ENCODE measurements around the gene TOMM6. TPM values are rescaled to one million over a fixed set of nuclear protein-coding genes. Genes with fewer than 3 reads are reported as not detected.

The TOMM6 gene
- polyA plus RNA-seq = 100 to 1,000 TPM; 160 to 342 (median 246) TPM

- WGBS, 3 donors = 0 to 1% (median 1%) methylated on average over 52 to 55 of the region's 55 CpGs
- H3K27ac ChIP-seq (ENCODE audit: low read depth, low read length) = peak within 1 kb of the TSS; percentile 48
Observed at GRCh38 chr6:41787219-41787917, at the start of gene TOMM6. TSS of gene TOMM6 (plus strand) at chr6:41787694. CDS start at chr6:41787698, 4 bp downstream.

GRCh38 chr6:41739041-41739440 is 48.5 kb upstream of the TOMM6 start:
- H3K27ac ChIP-seq (ENCODE audit: low read depth, low read length) = no peak overlapping the region
- WGBS, 3 donors = 79 to 85% (median 83%) methylated on average over 4 of the region's 4 CpGs

GRCh38 chr6:41740366-41741162 is 46.9 kb upstream of the TOMM6 start:
- no peak overlapping the region for H3K27ac ChIP-seq (ENCODE audit: low read depth, low read length)
- 80 to 87% (median 83%) methylated on average over 13 of the region's 13 CpGs for WGBS, 3 donors

- H3K27ac ChIP-seq (ENCODE audit: low read depth, low read length) = no peak overlapping the region
- 78 to 86% (median 79%) methylated on average over 18 to 20 of the region's 20 CpGs for WGBS, 3 donors
Observed at GRCh38 chr6:41741625-41742490, 45.6 kb upstream of the TOMM6 start.

- 85 to 92% (median 85%) methylated on average over 5 to 6 of the region's 6 CpGs for WGBS, 3 donors
- H3K27ac ChIP-seq (ENCODE audit: low read depth, low read length) = no peak overlapping the region
Observed at GRCh38 chr6:41743406-41744235, 43.9 kb upstream of the TOMM6 start.

GRCh38 chr6:41744236-41744787 is 43.2 kb upstream of the TOMM6 start:
- 86 to 92% (median 88%) methylated on average over 7 of the region's 7 CpGs for WGBS, 3 donors
- H3K27ac ChIP-seq (ENCODE audit: low read depth, low read length) = no peak overlapping the region

GRCh38 chr6:41746107-41746506 is 41.4 kb upstream of the TOMM6 start:
- H3K27ac ChIP-seq (ENCODE audit: low read depth, low read length) = no peak overlapping the region
- WGBS, 3 donors = 86 to 98% (median 93%) methylated on average over 10 of the region's 10 CpGs

GRCh38 chr6:41747256-41748101 is 40.0 kb upstream of the TOMM6 start, which contains the start of gene PGC:
TSS of gene PGC (minus strand) at chr6:41747397. CDS start at chr6:41747334, 63 bp downstream.
- H3K27ac ChIP-seq (ENCODE audit: low read depth, low read length) = no peak within 1 kb of the TSS

GRCh38 chr6:41748102-41748477 is 39.4 kb upstream of the TOMM6 start:
- no peak overlapping the region for H3K27ac ChIP-seq (ENCODE audit: low read depth, low read length)
- WGBS, 3 donors = 90 to 97% (median 94%) methylated on average over 6 of the region's 6 CpGs

More at GRCh38 chr6:41747256-41748101, 40.0 kb upstream of the TOMM6 start, which contains the start of gene PGC:
- 58 to 91% (median 87%) methylated on average over 15 of the region's 15 CpGs for WGBS, 3 donors

- WGBS, 3 donors = 34 to 77% (median 71%) methylated on average over 3 of the region's 3 CpGs
- no peak overlapping the region for H3K27ac ChIP-seq (ENCODE audit: low read depth, low read length)
Observed at GRCh38 chr6:41748542-41748941, 39.0 kb upstream of the TOMM6 start.

GRCh38 chr6:41750374-41750773 is 37.1 kb upstream of the TOMM6 start:
- no peak overlapping the region for H3K27ac ChIP-seq (ENCODE audit: low read depth, low read length)
- 95 to 96% (median 96%) methylated on average over 3 of the region's 3 CpGs for WGBS, 3 donors

- 59 to 80% (median 75%) methylated on average over 4 of the region's 4 CpGs for WGBS, 3 donors
- no peak overlapping the region for H3K27ac ChIP-seq (ENCODE audit: low read depth, low read length)
Observed at GRCh38 chr6:41755895-41756294, 31.6 kb upstream of the TOMM6 start.

GRCh38 chr6:41756354-41756753 is 31.1 kb upstream of the TOMM6 start:
- H3K27ac ChIP-seq (ENCODE audit: low read depth, low read length) = no peak overlapping the region
- 45 to 76% (median 49%) methylated on average over 13 of the region's 13 CpGs for WGBS, 3 donors

GRCh38 chr6:41757271-41757670 is 30.2 kb upstream of the TOMM6 start:
- 87 to 92% (median 90%) methylated on average over 6 of the region's 6 CpGs for WGBS, 3 donors
- H3K27ac ChIP-seq (ENCODE audit: low read depth, low read length) = no peak overlapping the region

GRCh38 chr6:41757931-41758640 is 29.4 kb upstream of the TOMM6 start:
- 73 to 81% (median 78%) methylated on average over 8 of the region's 8 CpGs for WGBS, 3 donors
- H3K27ac ChIP-seq (ENCODE audit: low read depth, low read length) = no peak overlapping the region

- H3K27ac ChIP-seq (ENCODE audit: low read depth, low read length) = no peak overlapping the region
- 78 to 89% (median 83%) methylated on average over 6 of the region's 6 CpGs for WGBS, 3 donors
Observed at GRCh38 chr6:41758641-41759035, 28.9 kb upstream of the TOMM6 start.
